DOHH2 (cell line): ENCODE results near the gene CSN3.
A peak's percentile ranks its signal among the peaks of the same experiment; 100 is the strongest.

Experiments used
- H3F3A ChIP-seq: fragments of 200-600 bp; sonication (generic), shearing (Covaris generic); 2 replicates; pipeline ENCODE4 v1.6.0; 2016; ENCODE audit warnings: antibody characterized with exemption, mild to moderate bottlenecking; ENCODE audit not compliant: control insufficient read depth, insufficient read depth
- H3K27ac ChIP-seq: fragments of 200-600 bp; sonication (generic); 2 replicates; pipeline ENCODE4 v1.5.1; 2014; ENCODE audit warnings: low read depth, mild to moderate bottlenecking, low read length, moderate library complexity
- H3K27me3 ChIP-seq: fragments of 200-600 bp; sonication (generic); 2 replicates; pipeline ENCODE4 v1.6.1; 2014; ENCODE audit warnings: mild to moderate bottlenecking, low read length, mixed read lengths; ENCODE audit not compliant: control insufficient read depth
- H3K36me3 ChIP-seq: fragments of 200-600 bp; sonication (generic); 2 replicates; pipeline ENCODE4 v1.6.1; 2014; ENCODE audit warnings: mild to moderate bottlenecking, low read length, moderate library complexity, mixed read lengths; ENCODE audit not compliant: control insufficient read depth
- H3K4me1 ChIP-seq: fragments of 200-600 bp; sonication (generic); 2 replicates; pipeline ENCODE4 v1.6.1; 2014; ENCODE audit warnings: mild to moderate bottlenecking, low read length, mixed read lengths; ENCODE audit not compliant: control insufficient read depth
- H3K4me2 ChIP-seq: fragments of 200-600 bp; sonication (generic); 2 replicates; pipeline ENCODE4 v1.6.0; 2014; ENCODE audit warnings: mild to moderate bottlenecking, low read length, moderate library complexity
- H3K4me3 ChIP-seq: fragments of 200-600 bp; sonication (generic); 2 replicates; pipeline ENCODE4 v1.5.1; 2014; ENCODE audit warnings: mild to moderate bottlenecking, low read length, mixed read lengths
- H3K79me2 ChIP-seq: fragments of 200-600 bp; sonication (generic); 2 replicates; pipeline ENCODE4 v1.6.1; 2014; ENCODE audit warnings: mild to moderate bottlenecking, low read length, mixed read lengths; ENCODE audit not compliant: control insufficient read depth
- H3K9me2 ChIP-seq: fragments of 200-600 bp; sonication (generic); replicated peaks from 2 replicates; pipeline ENCODE4 v1.6.1; 2014; ENCODE audit warnings: mild to moderate bottlenecking, low read length, mixed read lengths; ENCODE audit not compliant: control insufficient read depth
- H3K9me3 ChIP-seq: fragments of 200-600 bp; sonication (generic); 2 replicates; pipeline ENCODE4 v1.6.1; 2014; ENCODE audit warnings: antibody characterized with exemption, low read length, mixed read lengths; ENCODE audit not compliant: control insufficient read depth, insufficient read depth
- H4K20me1 ChIP-seq: fragments of 200-600 bp; sonication (generic); 2 replicates; pipeline ENCODE4 v1.6.0; 2014; ENCODE audit warnings: low read depth, mild to moderate bottlenecking, antibody characterized with exemption, low read length, moderate library complexity; ENCODE audit not compliant: control insufficient read depth, insufficient read depth
- EZH2phosphoT487 ChIP-seq: fragments of 200-600 bp; sonication (generic); IDR thresholded peaks from 2 replicates; pipeline ENCODE4 v1.6.1; 2017; ENCODE audit warnings: borderline replicate concordance, mild to moderate bottlenecking, antibody characterized with exemption, low read length, moderate library complexity, mixed read lengths
- TF ChIP-seq, protein P1 (sequence below): fragments of 200-600 bp; sonication (generic); IDR thresholded peaks from one replicate; pipeline ENCODE4 v1.5.1; 2014; ENCODE audit warnings: antibody characterized with exemption, mild to moderate bottlenecking, low read depth, low read length; ENCODE audit not compliant: poor library complexity, severe bottlenecking

The CSN3 gene

DNA sequence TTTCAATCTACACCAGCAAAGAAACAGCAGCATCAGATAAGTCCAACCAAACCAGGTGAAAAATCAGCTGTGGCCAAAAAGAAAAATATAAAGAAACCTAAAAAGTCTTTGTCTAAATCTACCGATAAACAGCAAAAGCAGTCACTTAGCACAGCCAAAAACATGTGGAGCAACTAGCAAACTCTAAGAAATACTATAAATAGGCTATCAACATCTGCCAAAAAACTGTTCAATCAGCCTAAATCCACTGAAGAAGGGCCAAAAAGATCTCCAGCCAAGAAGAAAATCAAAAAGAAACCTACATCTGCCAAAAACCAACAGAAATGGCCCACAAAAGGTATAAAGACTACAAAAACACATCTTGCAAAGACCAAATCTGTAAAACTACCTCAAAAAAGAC is 55.7 kb downstream of the CSN3 start:
- TF ChIP-seq, protein P1, sequence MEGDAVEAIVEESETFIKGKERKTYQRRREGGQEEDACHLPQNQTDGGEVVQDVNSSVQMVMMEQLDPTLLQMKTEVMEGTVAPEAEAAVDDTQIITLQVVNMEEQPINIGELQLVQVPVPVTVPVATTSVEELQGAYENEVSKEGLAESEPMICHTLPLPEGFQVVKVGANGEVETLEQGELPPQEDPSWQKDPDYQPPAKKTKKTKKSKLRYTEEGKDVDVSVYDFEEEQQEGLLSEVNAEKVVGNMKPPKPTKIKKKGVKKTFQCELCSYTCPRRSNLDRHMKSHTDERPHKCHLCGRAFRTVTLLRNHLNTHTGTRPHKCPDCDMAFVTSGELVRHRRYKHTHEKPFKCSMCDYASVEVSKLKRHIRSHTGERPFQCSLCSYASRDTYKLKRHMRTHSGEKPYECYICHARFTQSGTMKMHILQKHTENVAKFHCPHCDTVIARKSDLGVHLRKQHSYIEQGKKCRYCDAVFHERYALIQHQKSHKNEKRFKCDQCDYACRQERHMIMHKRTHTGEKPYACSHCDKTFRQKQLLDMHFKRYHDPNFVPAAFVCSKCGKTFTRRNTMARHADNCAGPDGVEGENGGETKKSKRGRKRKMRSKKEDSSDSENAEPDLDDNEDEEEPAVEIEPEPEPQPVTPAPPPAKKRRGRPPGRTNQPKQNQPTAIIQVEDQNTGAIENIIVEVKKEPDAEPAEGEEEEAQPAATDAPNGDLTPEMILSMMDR = no peak
- no peak overlapping the region for H3K27ac ChIP-seq
- H3K9me3 ChIP-seq = no peaks in the 10 kb centered on the region
- H4K20me1 ChIP-seq = no peaks in the 10 kb centered on the region
- H3K4me1 ChIP-seq = peaks cover 24% of the 10 kb centered on the region
- peak overlapping the region; percentile 37 for H3K4me2 ChIP-seq
- H3K4me3 ChIP-seq = no peak overlapping the region
- no peaks in the 10 kb centered on the region for H3K27me3 ChIP-seq
- no peaks in the 10 kb centered on the region for H3F3A ChIP-seq
- no peaks in the 10 kb centered on the region for H3K36me3 ChIP-seq
- H3K79me2 ChIP-seq = no peaks in the 10 kb centered on the region
- no peaks in the 10 kb centered on the region for H3K9me2 ChIP-seq

DNA sequence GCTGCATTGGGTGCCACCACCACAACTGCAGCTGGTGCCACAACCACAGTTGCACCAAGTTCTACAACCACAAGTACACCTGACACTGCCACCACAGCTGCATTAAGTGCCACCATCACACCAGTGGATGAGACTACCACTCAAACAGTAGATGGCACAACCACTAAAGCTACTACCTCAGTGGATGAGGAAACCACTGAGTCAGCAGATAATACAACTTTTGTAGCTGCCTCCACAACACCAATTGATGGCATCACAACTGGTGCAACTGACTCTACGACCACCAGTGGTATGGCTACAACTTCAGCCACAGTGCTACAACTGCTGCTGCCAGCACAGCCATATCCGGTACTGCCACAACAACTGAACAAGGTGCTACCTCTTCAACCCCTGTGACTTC is 57.2 kb downstream of the CSN3 start:
- no peaks in the 10 kb centered on the region for H3F3A ChIP-seq
- no peak overlapping the region for H3K27ac ChIP-seq
- no peaks in the 10 kb centered on the region for H3K27me3 ChIP-seq
- peaks cover 24% of the 10 kb centered on the region for H3K4me1 ChIP-seq
- H3K79me2 ChIP-seq = no peaks in the 10 kb centered on the region
- no peaks in the 10 kb centered on the region for H3K36me3 ChIP-seq
- H3K9me2 ChIP-seq = no peaks in the 10 kb centered on the region
- TF ChIP-seq EZH2phosphoT487 = no peak
- TF ChIP-seq, protein P1 = no peak
- H3K4me2 ChIP-seq = no peak overlapping the region
- no peaks in the 10 kb centered on the region for H3K9me3 ChIP-seq
- H3K4me3 ChIP-seq = no peak overlapping the region
- H4K20me1 ChIP-seq = no peaks in the 10 kb centered on the region

- H3K4me3 ChIP-seq = no peak overlapping the region
- H3K9me2 ChIP-seq = no peaks in the 10 kb centered on the region
- H3K4me1 ChIP-seq = peaks cover 24% of the 10 kb centered on the region
- no peaks in the 10 kb centered on the region for H3K36me3 ChIP-seq
- H3K9me3 ChIP-seq = no peaks in the 10 kb centered on the region
- TF ChIP-seq, protein P1 = no peak
- no peak for TF ChIP-seq EZH2phosphoT487
- H3K27me3 ChIP-seq = no peaks in the 10 kb centered on the region
- H3K4me2 ChIP-seq = no peak overlapping the region
- no peaks in the 10 kb centered on the region for H3F3A ChIP-seq
- H4K20me1 ChIP-seq = no peaks in the 10 kb centered on the region
- no peaks in the 10 kb centered on the region for H3K79me2 ChIP-seq
- H3K27ac ChIP-seq = no peak overlapping the region
Observed at GRCh38 chr4:70300215-70300614, 57.8 kb downstream of the CSN3 start.
